Measurements from ENCODE around the gene PPARD. TPM values are rescaled to one million over a fixed set of nuclear protein-coding genes. Genes with fewer than 3 reads are reported as not detected.

PPARD gene
- total RNA-seq, 6 experiments from 2014 or later, result 5.2 to 18.8 (median 5.9) TPM

DNA sequence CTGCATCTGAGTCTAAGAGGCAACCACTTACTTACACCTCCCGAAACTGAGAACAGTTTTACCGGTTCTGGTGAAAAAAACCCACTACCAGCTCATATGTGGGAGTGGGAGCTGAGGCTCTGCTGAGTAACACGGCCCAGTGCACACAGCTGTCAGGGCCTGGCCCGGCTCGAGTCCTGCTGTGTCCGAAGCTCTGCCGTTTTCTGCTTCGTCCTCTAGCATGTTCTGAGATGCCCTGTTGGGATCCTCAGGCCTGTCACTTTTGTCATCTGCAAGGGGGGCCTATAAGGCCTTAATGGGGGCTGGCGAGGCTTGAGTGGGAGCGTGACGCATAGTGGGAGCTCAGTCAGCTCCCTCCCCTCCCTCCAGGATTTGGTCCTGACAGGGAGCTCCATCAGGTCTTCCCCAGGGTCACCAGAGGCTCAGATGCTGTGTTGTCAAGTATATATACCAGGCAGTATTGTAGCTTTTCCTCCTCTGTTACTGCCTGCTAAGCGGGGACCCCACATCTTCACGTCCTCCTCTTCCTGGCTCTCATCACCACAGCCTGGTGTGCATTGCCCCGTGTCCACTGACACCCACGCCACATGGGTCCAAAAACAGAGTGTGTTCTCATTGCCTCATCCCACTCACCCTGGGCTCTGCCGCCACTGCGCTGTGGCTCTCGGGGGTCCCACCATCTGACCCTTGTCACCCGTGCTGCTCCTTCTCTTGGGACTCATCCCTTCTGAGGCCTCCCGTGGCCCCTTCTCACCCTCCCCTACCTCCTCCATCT, 64.5 kb downstream of the PPARD start:
- WGBS (ENCODE audit: insufficient coverage, low coverage, low lambda C conversion rate, missing lambda C conversion rate), result 96% methylated on average over 8 of the region's 20 CpGs
- H3K4me1 ChIP-seq, result peaks cover 0 to 20% (median 11%) of the 10 kb centered on the region in 4 donors
- no peak for DNase-seq

DNA sequence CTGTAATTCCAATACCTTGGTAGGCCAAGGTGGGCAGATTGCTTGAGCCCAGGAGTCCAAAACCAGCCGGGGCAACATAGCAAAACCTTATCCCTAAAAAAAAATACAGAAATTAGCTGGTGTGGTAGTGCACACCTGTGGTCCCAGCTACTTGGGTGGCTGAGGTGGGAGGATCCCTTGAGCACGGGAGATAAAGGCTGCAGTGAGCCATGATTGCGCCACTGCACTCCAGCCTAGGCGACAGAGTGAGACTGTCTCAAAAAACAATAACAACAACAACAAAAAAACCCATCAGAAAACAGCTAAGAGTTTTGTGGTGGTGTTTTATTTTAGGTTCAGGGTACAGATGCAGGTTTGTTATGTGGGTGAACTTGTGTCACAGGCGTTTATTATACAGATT, 66.9 kb downstream of the PPARD start:
- intact Hi-C loops (cut with DNase I), result no loop called here
- WGBS (ENCODE audit: insufficient coverage, low coverage, low lambda C conversion rate, missing lambda C conversion rate), result 58% methylated on average over 5 of the region's 5 CpGs
- Histone ChIP-seq H3K27ac (no peak overlapping the region), H3K36me3 (no peaks in the 10 kb centered on the region), H3K4me1 (no peaks in the 10 kb centered on the region), H3K27me3 (no peaks in the 10 kb centered on the region), H3K9me3 (no peaks in the 10 kb centered on the region), H3K4me3 (no peak overlapping the region)
- no peak for ATAC-seq
- no peak for DNase-seq
- TF ChIP-seq, protein P1, sequence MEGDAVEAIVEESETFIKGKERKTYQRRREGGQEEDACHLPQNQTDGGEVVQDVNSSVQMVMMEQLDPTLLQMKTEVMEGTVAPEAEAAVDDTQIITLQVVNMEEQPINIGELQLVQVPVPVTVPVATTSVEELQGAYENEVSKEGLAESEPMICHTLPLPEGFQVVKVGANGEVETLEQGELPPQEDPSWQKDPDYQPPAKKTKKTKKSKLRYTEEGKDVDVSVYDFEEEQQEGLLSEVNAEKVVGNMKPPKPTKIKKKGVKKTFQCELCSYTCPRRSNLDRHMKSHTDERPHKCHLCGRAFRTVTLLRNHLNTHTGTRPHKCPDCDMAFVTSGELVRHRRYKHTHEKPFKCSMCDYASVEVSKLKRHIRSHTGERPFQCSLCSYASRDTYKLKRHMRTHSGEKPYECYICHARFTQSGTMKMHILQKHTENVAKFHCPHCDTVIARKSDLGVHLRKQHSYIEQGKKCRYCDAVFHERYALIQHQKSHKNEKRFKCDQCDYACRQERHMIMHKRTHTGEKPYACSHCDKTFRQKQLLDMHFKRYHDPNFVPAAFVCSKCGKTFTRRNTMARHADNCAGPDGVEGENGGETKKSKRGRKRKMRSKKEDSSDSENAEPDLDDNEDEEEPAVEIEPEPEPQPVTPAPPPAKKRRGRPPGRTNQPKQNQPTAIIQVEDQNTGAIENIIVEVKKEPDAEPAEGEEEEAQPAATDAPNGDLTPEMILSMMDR (IDR thresholded peaks at IDR 0.05), result no peak
- no peak for TF ChIP-seq POLR2A (IDR thresholded peaks at IDR 0.05)

More for the DNA sequence above, 64.5 kb downstream of the PPARD start:
- ATAC-seq, result no peak
- TF ChIP-seq, protein P1 (IDR thresholded peaks at IDR 0.05), result no peak
- no peak for TF ChIP-seq POLR2A (IDR thresholded peaks at IDR 0.05)
- no peak overlapping the region for H3K27ac ChIP-seq
- no peaks in the 10 kb centered on the region for H3K36me3 ChIP-seq
- no peaks in the 10 kb centered on the region for H3K9me3 ChIP-seq
- intact Hi-C loops (cut with DNase I), result no loop called here
- no peaks in the 10 kb centered on the region for H3K27me3 ChIP-seq
- no peak overlapping the region for H3K4me3 ChIP-seq

DNA sequence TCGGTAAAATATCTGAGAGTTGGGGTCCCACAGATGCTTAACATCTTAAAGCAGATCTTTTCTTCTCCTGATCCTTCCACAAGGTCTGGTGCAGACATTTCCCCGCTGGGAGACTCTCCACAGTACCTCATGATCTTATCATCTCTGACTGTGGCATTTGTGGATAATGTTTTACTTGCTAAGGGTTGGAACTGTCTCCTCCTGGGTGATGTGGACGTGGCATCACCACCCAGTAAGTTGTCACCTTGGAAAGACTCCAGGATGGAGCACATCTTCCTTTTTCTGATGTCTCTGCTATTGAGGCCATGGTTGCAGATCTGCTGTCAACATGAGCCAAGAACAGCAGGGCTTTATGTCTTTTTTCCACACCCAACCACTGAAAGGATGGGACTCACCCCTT, 67.8 kb downstream of the PPARD start:
- Histone ChIP-seq H3K27ac (no peak overlapping the region), H3K4me3 (no peak overlapping the region), H3K4me1 (peaks cover 0 to 8% (median 3%) of the 10 kb centered on the region in 4 donors), H3K36me3 (no peaks in the 10 kb centered on the region), H3K27me3 (no peaks in the 10 kb centered on the region), H3K9me3 (no peaks in the 10 kb centered on the region)
- WGBS (ENCODE audit: insufficient coverage, low coverage, low lambda C conversion rate, missing lambda C conversion rate), result 61% methylated on average over 3 of the region's 3 CpGs
- DNase-seq (no peak), ATAC-seq (no peak)
- intact Hi-C loops (cut with DNase I), result no loop called here
- TF ChIP-seq, protein P1 (IDR thresholded peaks at IDR 0.05), result no peak
- TF ChIP-seq POLR2A (IDR thresholded peaks at IDR 0.05), result no peak

DNA sequence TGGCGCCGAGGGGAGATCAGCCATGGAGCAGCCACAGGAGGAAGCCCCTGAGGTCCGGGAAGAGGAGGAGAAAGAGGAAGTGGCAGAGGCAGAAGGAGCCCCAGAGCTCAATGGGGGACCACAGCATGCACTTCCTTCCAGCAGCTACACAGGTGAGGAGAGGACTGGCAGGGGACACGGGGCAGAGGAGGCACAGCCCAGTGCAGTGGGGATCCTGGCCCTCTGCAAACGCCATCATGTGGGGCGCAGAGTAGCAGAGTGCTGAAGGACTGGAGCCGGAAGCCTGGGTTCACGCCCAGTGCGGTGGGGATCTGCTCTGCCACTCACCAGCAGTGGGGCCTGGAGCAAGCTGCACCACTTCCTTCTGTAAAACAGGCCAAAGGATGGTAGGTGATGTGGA, 68.7 kb downstream of the PPARD start:
- Histone ChIP-seq H3K36me3 (no peaks in the 10 kb centered on the region), H3K4me3 (no peak overlapping the region), H3K27ac (no peak overlapping the region), H3K9me3 (no peaks in the 10 kb centered on the region), H3K4me1 (peaks cover 0 to 15% (median 7%) of the 10 kb centered on the region in 4 donors), H3K27me3 (no peaks in the 10 kb centered on the region)
- intact Hi-C loops (cut with DNase I), result no loop called here
- ATAC-seq (no peak), DNase-seq (no peak)
- TF ChIP-seq, protein P1 (IDR thresholded peaks at IDR 0.05), result no peak
- 76% methylated on average over 3 of the region's 9 CpGs for WGBS (ENCODE audit: insufficient coverage, low coverage, low lambda C conversion rate, missing lambda C conversion rate)
